ENCODE results near the gene PTPN3. TPM values are rescaled to one million over a fixed set of nuclear protein-coding genes. Genes with fewer than 3 reads are reported as not detected.
A peak's percentile ranks its signal among the peaks of the same experiment; 100 is the strongest.

The PTPN3 gene
- polyA plus RNA-seq, 1 donor (not counting 4 experiments of a cell fraction or from before 2014, with no cell fraction given) = 19.9 TPM

- peaks cover 5% of the 10 kb centered on the region for H3K27me3 ChIP-seq (ENCODE audit: control insufficient read depth, extremely low read depth, insufficient read depth, low read length)
- H3K9ac ChIP-seq (ENCODE audit: control insufficient read depth, extremely low read depth, insufficient read depth, low read length) = peak overlapping the region; percentile 62
- H3K27ac ChIP-seq (ENCODE audit: control insufficient read depth, insufficient read depth, low read length) = peak overlapping the region; percentile 29
- DNase-seq (ENCODE audit: low read depth, low spot score) (no peak), FAIRE-seq (peak; percentile 53)
- peak overlapping the region; percentile 43 for H3K4me2 ChIP-seq (ENCODE audit: control insufficient read depth, extremely low read depth, insufficient read depth, low read depth, low read length)
- TF ChIP-seq CTCF (optimal IDR thresholded peaks at IDR 0.05 in 1 of 3, IDR thresholded peaks at IDR 0.05 in 1 of 3, conservative IDR thresholded peaks at IDR 0.05 in 1 of 3; ENCODE audit: extremely low read depth in 1 of 3, insufficient read depth in 2 of 3, low read length in 3 of 3) (no peak), EZH2 (IDR thresholded peaks at IDR 0.05; ENCODE audit: low read length) (no peak)
- dilution Hi-C loops (cut with MboI; ENCODE audit: extremely low pct_ligation_motif_present, low sequenced_read_pairs) = no loop called here
- H4K20me1 ChIP-seq (ENCODE audit: control insufficient read depth, extremely low read depth, insufficient read depth, low read length) = no peaks in the 10 kb centered on the region
- peaks cover 28% of the 10 kb centered on the region for H3K79me2 ChIP-seq (ENCODE audit: control insufficient read depth, insufficient read depth, low read length)
- peaks cover 30% of the 10 kb centered on the region for H3K4me1 ChIP-seq (ENCODE audit: control insufficient read depth, extremely low read depth, insufficient read depth, low read length)
- H2AFZ ChIP-seq (ENCODE audit: control insufficient read depth, low read length) = peak overlapping the region; percentile 84
- no peaks in the 10 kb centered on the region for H3K9me3 ChIP-seq (ENCODE audit: control insufficient read depth, low read depth, low read length)
- peaks cover 4 to 11% of the 10 kb centered on the region in 2 experiments for H3K36me3 ChIP-seq (ENCODE audit: control insufficient read depth in 2 of 2, extremely low read depth in 1 of 2, insufficient read depth in 2 of 2, low read length in 2 of 2)
- H3K9me1 ChIP-seq (ENCODE audit: control insufficient read depth, extremely low read depth, insufficient read depth, low read length) = peaks cover 3% of the 10 kb centered on the region
- H3K4me3 ChIP-seq (ENCODE audit: control insufficient read depth in 2 of 3, extremely low read depth in 1 of 3, insufficient read depth in 2 of 3, low read depth in 1 of 3, low read length in 3 of 3) = peak overlapping the region; percentile 12 to 62 (median 28)
Measured at GRCh38 chr9:109499631-109500410, 1.7 kb upstream of the PTPN3 start.

- Histone ChIP-seq H3K9me1 (ENCODE audit: control insufficient read depth, extremely low read depth, insufficient read depth, low read length) (peaks cover 3% of the 10 kb centered on the region), H3K4me2 (ENCODE audit: control insufficient read depth, extremely low read depth, insufficient read depth, low read depth, low read length) (peak overlapping the region; percentile 43), H3K9ac (ENCODE audit: control insufficient read depth, extremely low read depth, insufficient read depth, low read length) (peak overlapping the region; percentile 62), H2AFZ (ENCODE audit: control insufficient read depth, low read length) (peak overlapping the region; percentile 84), H3K79me2 (ENCODE audit: control insufficient read depth, insufficient read depth, low read length) (peaks cover 35% of the 10 kb centered on the region), H3K4me1 (ENCODE audit: control insufficient read depth, extremely low read depth, insufficient read depth, low read length) (peaks cover 30% of the 10 kb centered on the region), H3K27me3 (ENCODE audit: control insufficient read depth, extremely low read depth, insufficient read depth, low read length) (peaks cover 5% of the 10 kb centered on the region), H3K27ac (ENCODE audit: control insufficient read depth, insufficient read depth, low read length) (peak overlapping the region; percentile 29), H3K4me3 (ENCODE audit: control insufficient read depth in 2 of 3, extremely low read depth in 1 of 3, insufficient read depth in 2 of 3, low read depth in 1 of 3, low read length in 3 of 3) (peak overlapping the region in 2 of 3 experiments; percentile 28 to 62), H3K36me3 (ENCODE audit: control insufficient read depth in 2 of 2, extremely low read depth in 1 of 2, insufficient read depth in 2 of 2, low read length in 2 of 2) (peaks cover 4 to 12% of the 10 kb centered on the region in 2 experiments), H4K20me1 (ENCODE audit: control insufficient read depth, extremely low read depth, insufficient read depth, low read length) (no peaks in the 10 kb centered on the region), H3K9me3 (ENCODE audit: control insufficient read depth, low read depth, low read length) (no peaks in the 10 kb centered on the region)
- FAIRE-seq (no peak), DNase-seq (ENCODE audit: low read depth, low spot score) (no peak)
- dilution Hi-C loops (cut with MboI; ENCODE audit: extremely low pct_ligation_motif_present, low sequenced_read_pairs) = no loop called here
- TF ChIP-seq CTCF (optimal IDR thresholded peaks at IDR 0.05 in 1 of 3, IDR thresholded peaks at IDR 0.05 in 1 of 3, conservative IDR thresholded peaks at IDR 0.05 in 1 of 3; ENCODE audit: extremely low read depth in 1 of 3, insufficient read depth in 2 of 3, low read length in 3 of 3) = no peak
- TF ChIP-seq EZH2 (IDR thresholded peaks at IDR 0.05; ENCODE audit: low read length) = no peak
Measured at GRCh38 chr9:109499093-109499630, 1.1 kb upstream of the PTPN3 start.
